SK-N-SH (cell line): ENCODE data around the gene CTCF. TPM values are rescaled to one million over a fixed set of nuclear protein-coding genes. Genes with fewer than 3 reads are reported as not detected.

Experiments used
- CTCF ChIA-PET: fragments of 300-600, 350-600 bp; formaldehyde crosslinking; extraction: SDS; loops from one replicate; lab custom pipeline; 2021; lab: Yijun Ruan, JAX
- POLR2A ChIA-PET: fragments of 350-600 bp; sonication (Branson Sonifier 250); formaldehyde crosslinking; extraction: SDS; loops from one replicate; lab custom pipeline; 2020; ENCODE audit warnings: antibody characterized with exemption, inconsistent platforms; lab: Yijun Ruan, JAX
- DNase-seq: peaks from one replicate; pipeline ENCODE4 v3.0.0; 2012
- H2AFZ ChIP-seq: fragments of 200-600 bp; sonication (generic); 2 replicates; pipeline ENCODE4 v1.8.1; 2016; ENCODE audit warnings: antibody characterized with exemption, mild to moderate bottlenecking, low read depth
- H3F3A ChIP-seq: fragments of 200-600 bp; sonication (generic); replicated peaks from 2 replicates; pipeline ENCODE3; 2016; ENCODE audit warnings: antibody characterized with exemption, mild to moderate bottlenecking; ENCODE audit not compliant: insufficient read depth
- H3K27ac ChIP-seq, 2 experiments: fragments of 200-500 bp in 1 of 2; fragments of 200-600 bp in 1 of 2; sonication (Bioruptor generic) in 1 of 2; sonication (generic), shearing (Covaris generic) in 1 of 2; 2 replicates each; pipeline versions ENCODE4 v1.5.1 to v1.6.1; 2014 to 2016; ENCODE audit warnings: low read depth in 2 of 2, inconsistent platforms in 1 of 2, low read length in 1 of 2, mild to moderate bottlenecking in 1 of 2, mixed read lengths in 1 of 2
- H3K27me3 ChIP-seq: fragments of 200-600 bp; sonication (generic), shearing (Covaris generic); 2 replicates; pipeline ENCODE4 v1.6.1; 2016; ENCODE audit warnings: mixed run types; ENCODE audit not compliant: insufficient read depth
- H3K36me3 ChIP-seq, 2 experiments: fragments of 200-500 bp in 1 of 2; fragments of 200-600 bp in 1 of 2; sonication (Bioruptor generic) in 1 of 2; sonication (generic) in 1 of 2; replicated peaks in 1 of 2; 2 replicates each; pipeline versions ENCODE3 to v1.5.1; 2014 to 2016; ENCODE audit warnings: low read length in 1 of 2, mild to moderate bottlenecking in 1 of 2; ENCODE audit not compliant: insufficient read depth in 2 of 2, control insufficient read depth in 1 of 2
- H3K4me1 ChIP-seq, 2 experiments: fragments of 200-500 bp in 1 of 2; fragments of 200-600 bp in 1 of 2; sonication (Bioruptor generic) in 1 of 2; sonication (generic), shearing (Covaris generic) in 1 of 2; 2 replicates each; pipeline versions ENCODE4 v1.5.1 to v1.6.1; 2014 to 2016; ENCODE audit warnings: low read depth in 1 of 2, low read length in 1 of 2, mixed run types in 1 of 2; ENCODE audit not compliant: insufficient read depth in 2 of 2, control insufficient read depth in 1 of 2
- H3K4me2 ChIP-seq: fragments of 200-600 bp; sonication (generic), shearing (Covaris generic); 2 replicates; pipeline ENCODE4 v1.6.1; 2017; ENCODE audit warnings: mixed run types
- H3K4me3 ChIP-seq, 2 experiments: fragments of 200-500 bp in 1 of 2; fragments of 200-600 bp in 1 of 2; sonication (Bioruptor generic) in 1 of 2; sonication (generic), shearing (Covaris generic) in 1 of 2; 2 replicates each; pipeline versions ENCODE4 v1.5.1 to v1.8.1; 2014 to 2016; ENCODE audit warnings: low read depth in 2 of 2, inconsistent platforms in 1 of 2, low read length in 1 of 2, mild to moderate bottlenecking in 1 of 2, mixed read lengths in 1 of 2, moderate library complexity in 1 of 2
- H3K79me2 ChIP-seq: fragments of 200-600 bp; sonication (generic); 2 replicates; pipeline ENCODE4 v1.8.1; 2017; ENCODE audit warnings: mild to moderate bottlenecking; ENCODE audit not compliant: insufficient read depth
- H3K9ac ChIP-seq: fragments of 200-600 bp; sonication (generic); 2 replicates; pipeline ENCODE4 v1.6.1; 2017; ENCODE audit warnings: mixed run types
- H3K9me2 ChIP-seq: fragments of 200-600 bp; sonication (generic); 2 replicates; pipeline ENCODE4 v1.6.1; 2017; ENCODE audit warnings: mixed run types
- H3K9me3 ChIP-seq: fragments of 200-600 bp; sonication (generic); 2 replicates; pipeline ENCODE4 v1.6.1; 2017; ENCODE audit warnings: mixed run types, mild to moderate bottlenecking, moderate library complexity
- H4K20me1 ChIP-seq: fragments of 200-600 bp; sonication (generic); 2 replicates; pipeline ENCODE4 v1.6.1; 2017; ENCODE audit warnings: mild to moderate bottlenecking, mixed run types; ENCODE audit not compliant: insufficient read depth
- CHD2 ChIP-seq: fragments of 150-350 bp; IDR thresholded peaks from 2 replicates; pipeline ENCODE4 v1.6.1; 2018; ENCODE audit warnings: low read length; ENCODE audit not compliant: partially characterized antibody
- ELF1 ChIP-seq: IDR thresholded peaks from 2 replicates; pipeline ENCODE4 v1.4.0; 2012
- EP300 ChIP-seq, 2 experiments: IDR thresholded peaks; 2 replicates each; pipeline versions ENCODE4 v1.4.0 to v1.6.1; 2012; ENCODE audit warnings: borderline replicate concordance in 1 of 2, low read depth in 1 of 2, low read length in 1 of 2
- FOXJ3 ChIP-seq: sonication (generic); formaldehyde crosslinking; IDR thresholded peaks from 2 replicates; pipeline ENCODE4 v1.5.1; 2020; ENCODE audit warnings: mild to moderate bottlenecking, missing genetic modification reagents
- FOXM1 ChIP-seq: IDR thresholded peaks from 2 replicates; pipeline ENCODE4 v1.4.0; 2012; ENCODE audit warnings: low read depth, mild to moderate bottlenecking
- GABPA ChIP-seq: IDR thresholded peaks from 2 replicates; pipeline ENCODE4 v1.4.0; 2012; ENCODE audit warnings: low read depth, mild to moderate bottlenecking
- GATA2 ChIP-seq: sonication (generic); formaldehyde crosslinking; IDR thresholded peaks from 2 replicates; pipeline ENCODE4 v1.5.0; 2020; ENCODE audit warnings: mild to moderate bottlenecking, missing genetic modification reagents
- IRF3 ChIP-seq: fragments of 150-350 bp; IDR thresholded peaks from 2 replicates; pipeline ENCODE4 v1.6.1; 2016; ENCODE audit warnings: mild to moderate bottlenecking, low read depth, low read length
- MEF2A ChIP-seq: IDR thresholded peaks from 2 replicates; pipeline ENCODE4 v1.4.0; 2012; ENCODE audit warnings: low read depth, borderline replicate concordance
- MXI1 ChIP-seq: IDR thresholded peaks from 2 replicates; pipeline ENCODE4 v1.6.1; 2012; ENCODE audit warnings: mild to moderate bottlenecking, low read depth, low read length, improper control_type of control experiment
- NFIC ChIP-seq: IDR thresholded peaks from 2 replicates; pipeline ENCODE4 v1.4.0; 2012; ENCODE audit warnings: borderline replicate concordance
- NRF1 ChIP-seq: IDR thresholded peaks from 2 replicates; pipeline ENCODE4 v1.6.1; 2012; ENCODE audit warnings: low read depth, mild to moderate bottlenecking, low read length
- PBX3 ChIP-seq: IDR thresholded peaks from 2 replicates; pipeline ENCODE4; 2012
- RFX5 ChIP-seq: IDR thresholded peaks from 2 replicates; pipeline ENCODE4 v1.6.1; 2012; ENCODE audit warnings: mild to moderate bottlenecking, improper control_type of control experiment, low read length
- SMC3 ChIP-seq: IDR thresholded peaks from 2 replicates; pipeline ENCODE4 v1.6.1; 2012; ENCODE audit warnings: low read depth, low read length, improper control_type of control experiment
- TAF1 ChIP-seq: IDR thresholded peaks from 2 replicates; pipeline ENCODE4 v1.6.1; 2012; ENCODE audit warnings: low read depth, mild to moderate bottlenecking, low read length, moderate library complexity, borderline replicate concordance
- TCF12 ChIP-seq: IDR thresholded peaks from 2 replicates; pipeline ENCODE4 v1.4.0; 2012
- USF2 ChIP-seq: fragments of 150-350 bp; IDR thresholded peaks from 2 replicates; pipeline ENCODE4 v1.6.1; 2017; ENCODE audit warnings: antibody characterized with exemption, low read length, low read depth, borderline replicate concordance
- ZBTB33 ChIP-seq: IDR thresholded peaks from 2 replicates; pipeline ENCODE4 v1.4.0; 2012; ENCODE audit warnings: low read depth, borderline replicate concordance
- WGBS: methylation state at CpG from one replicate; pipeline ENCODE4 v1.1.6; 2017; ENCODE audit warnings: low lambda C conversion rate; 5-methylcytosine and 5-hydroxymethylcytosine counted together
- polyA plus RNA-seq, 3 experiments: library from polyadenylated mRNA; depleted of rRNA; stranded (reverse); fragments of >200 nt; gene quantifications; 2 replicates each; pipeline ENCODE4 v1.2.3, GENCODE V29; 2012

CTCF gene
- polyA plus RNA-seq, 1 of the 3 experiments (the other 2 are of a cell fraction), result 19.6 TPM

- Histone ChIP-seq H2AFZ (no peak overlapping the region), H3K4me1 (peaks cover 0 to 13% of the 10 kb centered on the region in 2 experiments; a peak in 1 of 4 replicates), H3K36me3 (no peaks in the 10 kb centered on the region), H4K20me1 (peaks cover 4% of the 10 kb centered on the region; the same call in 1 of the 2 replicates), H3K27ac (no peak overlapping the region), H3K9me3 (no peaks in the 10 kb centered on the region), H3K9me2 (no peaks in the 10 kb centered on the region), H3K4me3 (no peak overlapping the region), H3K79me2 (no peaks in the 10 kb centered on the region), H3K4me2 (no peak overlapping the region), H3K9ac (no peak overlapping the region), H3K27me3 (no peaks in the 10 kb centered on the region), H3F3A (no peaks in the 10 kb centered on the region)
- WGBS, result 72% methylated on average over 8 of the region's 8 CpGs
- ChIA-PET CTCF (interaction anchor here (0.6 to 16.5 kb wide), 4 partner anchors 87 to 318 kb away, joined by 3 to 263 read pairs (median 28); partner anchors contain the start of gene CTCF), POLR2A (no interaction called here)
- DNase-seq, result no peak
- TF ChIP-seq USF2 (no peak), PBX3 (no peak), FOXJ3 (CRISPR knock-in tag) (no peak), GATA2 (no peak), MXI1 (no peak), TCF12 (no peak), RFX5 (no peak), MEF2A (no peak), ELF1 (no peak), NFIC (no peak), CHD2 (no peak), IRF3 (no peak), NRF1 (no peak), EP300 (IDR thresholded peaks at IDR 0.05; ENCODE audit: borderline replicate concordance in 1 of 2, low read depth in 1 of 2, low read length in 1 of 2) (no peak), ZBTB33 (no peak), GABPA (no peak), FOXM1 (no peak), TAF1 (no peak), SMC3 (no peak)
Observed at GRCh38 chr16:67650023-67650422, 87.7 kb downstream of the CTCF start.
